Activated CD8-positive, alpha-beta memory T cell treated with anti-CD3 and anti-CD28 coated beads for 4 hours (primary cell): ENCODE results near the gene CDC25C.
"Not testable (repeated sequence)": the region's sequence is repeated elsewhere in the genome, so short reads cannot be mapped to it uniquely, and the experiment has no call there.

Experiments
- DNase-seq, 2 donors: peaks; one replicate each; pipeline ENCODE4 v3.0.0-alpha.2; 2020; ENCODE audit warnings: low read depth in 2 of 2

Gene CDC25C

GRCh38 chr5:138346889-138347288, 15.3 kb upstream of the CDC25C start:
- no peak for DNase-seq

- no peak for DNase-seq
Observed at GRCh38 chr5:138344887-138345622, 13.5 kb upstream of the CDC25C start.

GRCh38 chr5:138340008-138340407, 8.4 kb upstream of the CDC25C start:
- no peak for DNase-seq

GRCh38 chr5:138339464-138339863, 7.9 kb upstream of the CDC25C start:
- DNase-seq: no peak

- DNase-seq: no peak
Observed at GRCh38 chr5:138339091-138339456, 7.5 kb upstream of the CDC25C start.

- no peak for DNase-seq
Observed at GRCh38 chr5:138338411-138339090, 6.9 kb upstream of the CDC25C start.

- peak; percentile 80 to 83 for DNase-seq
Observed at GRCh38 chr5:138337685-138338410, 6.2 kb upstream of the CDC25C start, which contains the start of gene FAM53C. TSS of gene FAM53C (plus strand) at chr5:138338266. CDS start at chr5:138341336, 3,070 bp downstream.

- DNase-seq: peak in 1 of 2 donors; percentile 42
Observed at GRCh38 chr5:138336952-138337684, 5.5 kb upstream of the CDC25C start.

GRCh38 chr5:138334867-138335447, 3.4 kb upstream of the CDC25C start:
- DNase-seq: no peak

- no peak for DNase-seq
Observed at GRCh38 chr5:138330813-138331448, 673 bp downstream of the CDC25C start.

- DNase-seq: not testable (repeated sequence)
Observed at GRCh38 chr5:138318211-138318610, 13.4 kb downstream of the CDC25C start.

- DNase-seq: no peak
Observed at GRCh38 chr5:138316355-138316754, 15.2 kb downstream of the CDC25C start.

GRCh38 chr5:138315751-138316278, 15.8 kb downstream of the CDC25C start:
- no peak for DNase-seq

- no peak for DNase-seq
Observed at GRCh38 chr5:138305797-138306196, 25.8 kb downstream of the CDC25C start.

GRCh38 chr5:138303372-138303771, 28.2 kb downstream of the CDC25C start:
- no peak for DNase-seq

- no peak for DNase-seq
Observed at GRCh38 chr5:138289296-138289695, 42.3 kb downstream of the CDC25C start.

GRCh38 chr5:138287246-138287645, 44.4 kb downstream of the CDC25C start:
- DNase-seq: no peak

- DNase-seq: no peak
Observed at GRCh38 chr5:138282920-138283742, 48.5 kb downstream of the CDC25C start.

- DNase-seq: no peak
Observed at GRCh38 chr5:138280915-138281314, 50.7 kb downstream of the CDC25C start.
